ENCODE results near the gene AGBL4. TPM values are rescaled to one million over a fixed set of nuclear protein-coding genes. Genes with fewer than 3 reads are reported as not detected.
"Not testable (repeated sequence)": the region's sequence is repeated elsewhere in the genome, so short reads cannot be mapped to it uniquely, and the experiment has no call there.

Gene AGBL4
- total and polyA plus RNA-seq, 2 of the 4 experiments (the other 2 are of a cell fraction), result not detected

GRCh38 chr1:49765034-49765433, 258.7 kb downstream of the AGBL4 start:
- H3K9ac ChIP-seq (ENCODE audit: low read depth, low read length), result no peak overlapping the region
- no peak for TF ChIP-seq RFX5 (IDR thresholded peaks at IDR 0.05; ENCODE audit: low read depth, low read length)
- no peak for TF ChIP-seq CEBPB (IDR thresholded peaks at IDR 0.05; ENCODE audit: low read depth, low read length)
- TF ChIP-seq RAD21 (IDR thresholded peaks at IDR 0.05; ENCODE audit: low read length), result no peak
- dilution Hi-C loops (cut with HindIII; ENCODE audit: low sequenced_read_pairs, unreplicated experiment) (no loop called here), intact Hi-C loops (cut with micrococcal nuclease) (no loop called here), in situ Hi-C loops (cut with MboI; ENCODE audit: low sequenced_read_pairs) (no loop called here)
- H2AFZ ChIP-seq (replicated peaks; ENCODE audit: low read length, poor library complexity), result no peak overlapping the region
- H2BK5ac ChIP-seq (ENCODE audit: low read depth, low read length, poor library complexity, severe bottlenecking), result no peak overlapping the region
- H3K18ac ChIP-seq (ENCODE audit: low read depth, low read length), result no peak overlapping the region
- H3K27ac ChIP-seq (ENCODE audit: insufficient read depth, low read length), result no peak overlapping the region
- BruUV-seq (replicated peaks), result no TSS peak
- H3K56ac ChIP-seq (ENCODE audit: extremely low read depth, insufficient read depth, low read length), result no peak overlapping the region
- CTCF ChIA-PET, result no interaction called here
- ATAC-seq (ENCODE audit: low read depth), result no peak
- H4K8ac ChIP-seq (ENCODE audit: low read depth in 2 of 2, low read length in 2 of 2), result no peak overlapping the region
- POLR2A ChIA-PET (ENCODE audit: unreplicated experiment), result no interaction called here
- no peaks in the 10 kb centered on the region for H4K20me1 ChIP-seq (ENCODE audit: insufficient read depth, low read length)
- H3K9me3 ChIP-seq (ENCODE audit: control insufficient read depth, insufficient read depth, low read length), result peaks cover 18% of the 10 kb centered on the region
- H3K4me1 ChIP-seq (ENCODE audit: control insufficient read depth, insufficient read depth, low read length), result no peaks in the 10 kb centered on the region
- H3K79me1 ChIP-seq (ENCODE audit: low read depth in 1 of 2, low read length in 2 of 2), result no peaks in the 10 kb centered on the region
- H2BK120ac ChIP-seq (ENCODE audit: low read depth, low read length), result no peak overlapping the region
- H3K4ac ChIP-seq (ENCODE audit: low read depth, low read length), result no peak overlapping the region
- H2AK9ac ChIP-seq (replicated peaks; ENCODE audit: low read depth, low read length, poor library complexity), result no peak overlapping the region
- H3K4me3 ChIP-seq (ENCODE audit: insufficient read depth, low read depth, low read length), result no peak overlapping the region
- no peak overlapping the region for H3K23ac ChIP-seq (ENCODE audit: low read depth, low read length)
- H3K27me3 ChIP-seq (ENCODE audit: control insufficient read depth, insufficient read depth, low read length), result no peaks in the 10 kb centered on the region
- no peak overlapping the region for H4K5ac ChIP-seq (ENCODE audit: low read depth, low read length)
- H4K91ac ChIP-seq (ENCODE audit: insufficient read depth, low read depth, low read length), result no peak overlapping the region
- H3K9me1 ChIP-seq (ENCODE audit: insufficient read depth, low read length), result no peaks in the 10 kb centered on the region
- H3K36me3 ChIP-seq (ENCODE audit: control insufficient read depth, insufficient read depth, low read length), result no peaks in the 10 kb centered on the region
- H2BK15ac ChIP-seq (ENCODE audit: low read depth, low read length), result no peak overlapping the region
- 11% methylated on average over 1 of the region's 3 CpGs; no CpG with 5 or more reads in 1 of the 2 experiments for WGBS, 2 experiments (ENCODE audit: extremely low coverage in 2 of 2, insufficient read length in 1 of 2)
- H2AK5ac ChIP-seq (ENCODE audit: low read depth, low read length), result no peak overlapping the region
- no peak overlapping the region for H3K14ac ChIP-seq (replicated peaks; ENCODE audit: low read depth, low read length)
- H3K4me2 ChIP-seq (ENCODE audit: low read depth, low read length), result no peak overlapping the region
- DNase-seq, result no peak
- no peak overlapping the region for H2BK20ac ChIP-seq (ENCODE audit: low read depth, low read length)

DNA sequence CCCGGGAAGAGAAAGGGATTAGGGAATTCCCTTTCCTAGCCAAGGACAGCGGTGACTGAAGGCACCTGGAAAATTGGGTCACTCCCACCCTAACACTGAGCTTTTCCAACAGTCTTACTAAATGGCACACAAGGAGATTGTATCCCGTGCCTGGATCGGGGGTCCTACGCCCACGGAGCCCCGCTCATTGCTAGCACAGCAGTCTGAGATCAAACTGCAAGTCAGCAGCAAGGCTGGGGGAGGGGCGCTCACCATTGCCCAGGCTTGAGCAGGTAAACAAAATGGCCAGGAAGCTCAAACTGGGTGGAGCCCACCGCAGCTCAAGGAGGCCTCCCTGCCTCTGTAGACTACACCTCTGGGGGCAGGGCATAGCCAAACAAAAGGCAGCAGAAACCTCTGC, 285.6 kb downstream of the AGBL4 start:
- H3K56ac ChIP-seq (ENCODE audit: extremely low read depth, insufficient read depth, low read length); in situ Hi-C loops (cut with MboI; ENCODE audit: low sequenced_read_pairs); H3K9me3 ChIP-seq (ENCODE audit: control insufficient read depth, insufficient read depth, low read length); H4K5ac ChIP-seq (ENCODE audit: low read depth, low read length); H2AFZ ChIP-seq (replicated peaks; ENCODE audit: low read length, poor library complexity); H3K14ac ChIP-seq (replicated peaks; ENCODE audit: low read depth, low read length); dilution Hi-C loops (cut with HindIII; ENCODE audit: low sequenced_read_pairs, unreplicated experiment); H3K4me1 ChIP-seq (ENCODE audit: control insufficient read depth, insufficient read depth, low read length); H3K79me1 ChIP-seq (ENCODE audit: low read depth in 1 of 2, low read length in 2 of 2); H2BK120ac ChIP-seq (ENCODE audit: low read depth, low read length); H4K8ac ChIP-seq (ENCODE audit: low read depth in 2 of 2, low read length in 2 of 2); H3K27ac ChIP-seq (ENCODE audit: insufficient read depth, low read length); H4K91ac ChIP-seq (ENCODE audit: insufficient read depth, low read depth, low read length); DNase-seq; H3K18ac ChIP-seq (ENCODE audit: low read depth, low read length); H3K23ac ChIP-seq (ENCODE audit: low read depth, low read length); H3K4me2 ChIP-seq (ENCODE audit: low read depth, low read length); CTCF ChIA-PET; H2BK20ac ChIP-seq (ENCODE audit: low read depth, low read length); H2AK9ac ChIP-seq (replicated peaks; ENCODE audit: low read depth, low read length, poor library complexity); H3K36me3 ChIP-seq (ENCODE audit: control insufficient read depth, insufficient read depth, low read length); H2BK5ac ChIP-seq (ENCODE audit: low read depth, low read length, poor library complexity, severe bottlenecking); BruUV-seq (replicated peaks); H3K4ac ChIP-seq (ENCODE audit: low read depth, low read length); H2AK5ac ChIP-seq (ENCODE audit: low read depth, low read length); H3K9me1 ChIP-seq (ENCODE audit: insufficient read depth, low read length); H2BK15ac ChIP-seq (ENCODE audit: low read depth, low read length); H3K4me3 ChIP-seq (ENCODE audit: insufficient read depth, low read depth, low read length); intact Hi-C loops (cut with micrococcal nuclease); H3K9ac ChIP-seq (ENCODE audit: low read depth, low read length); H3K27me3 ChIP-seq (ENCODE audit: control insufficient read depth, insufficient read depth, low read length); H4K20me1 ChIP-seq (ENCODE audit: insufficient read depth, low read length); POLR2A ChIA-PET (ENCODE audit: unreplicated experiment); ATAC-seq (ENCODE audit: low read depth): not testable (repeated sequence)
- 73% methylated on average over 2 of the region's 9 CpGs; no CpG with 5 or more reads in 1 of the 2 experiments for WGBS, 2 experiments (ENCODE audit: extremely low coverage in 2 of 2, insufficient read length in 1 of 2)
